Common myeloid progenitor, CD34-positive (primary cell): ENCODE data around the gene CIT.

Experiments used
- CTCF ChIA-PET: fragments of 350-600 bp; sonication (Branson Sonifier 250); formaldehyde crosslinking; loops from one replicate; lab custom pipeline; 2021; ENCODE audit warnings: antibody characterized with exemption; lab: Charles Lee
- POLR2A ChIA-PET: fragments of 350-600 bp; sonication (Branson Sonifier 250); formaldehyde crosslinking; loops from one replicate; lab custom pipeline; 2021; ENCODE audit warnings: antibody characterized with exemption; lab: Charles Lee
- DNase-seq, 3 donors: peaks; one replicate each; pipeline versions ENCODE4 v3.0.0 to v3.0.0-alpha.2; 2013
- H3K27ac ChIP-seq, 2 experiments: 1 replicate in 1 of 2; 2 replicates in 1 of 2; pipeline ENCODE4 v1.7.0; 2013; ENCODE audit warnings: inconsistent platforms in 2 of 2, low read length in 2 of 2, mild to moderate bottlenecking in 2 of 2, low read depth in 1 of 2, moderate library complexity in 1 of 2; ENCODE audit not compliant: severe bottlenecking in 2 of 2, insufficient read depth in 1 of 2, poor library complexity in 1 of 2
- H3K27me3 ChIP-seq, 5 experiments: replicated peaks in 2 of 5; 1 replicate in 3 of 5; 2 replicates in 2 of 5; pipeline versions ENCODE4 v1.6.1 to v1.7.0; 2013; ENCODE audit warnings: low read length in 4 of 5, mild to moderate bottlenecking in 2 of 5, moderate library complexity in 2 of 5, inconsistent platforms in 1 of 5; ENCODE audit not compliant: insufficient read depth in 5 of 5, control insufficient read depth in 4 of 5
- H3K36me3 ChIP-seq, 4 experiments: 1 replicate in 2 of 4; 2 replicates in 2 of 4; pipeline versions ENCODE4 v1.6.1 to v1.7.0; 2013; ENCODE audit warnings: low read length in 3 of 4, control low read depth in 1 of 4, mild to moderate bottlenecking in 1 of 4; ENCODE audit not compliant: control insufficient read depth in 4 of 4, insufficient read depth in 4 of 4
- H3K4me1 ChIP-seq, 4 experiments: 1 replicate in 3 of 4; 2 replicates in 1 of 4; pipeline versions ENCODE4 v1.6.1 to v1.7.1; 2013; ENCODE audit warnings: low read length in 3 of 4, mild to moderate bottlenecking in 3 of 4, control low read depth in 1 of 4, inconsistent platforms in 1 of 4, moderate library complexity in 1 of 4; ENCODE audit not compliant: control insufficient read depth in 4 of 4, insufficient read depth in 4 of 4; ENCODE audit errors: control extremely low read depth in 1 of 4
- H3K4me3 ChIP-seq, 7 experiments: 1 replicate in 4 of 7; 2 replicates in 3 of 7; pipeline versions ENCODE4 v1.5.1 to v1.7.0; 2013; ENCODE audit warnings: mild to moderate bottlenecking in 7 of 7, low read length in 6 of 7, moderate library complexity in 6 of 7, inconsistent platforms in 2 of 7, low read depth in 2 of 7, control low read depth in 1 of 7; ENCODE audit not compliant: insufficient read depth in 4 of 7, control insufficient read depth in 1 of 7; ENCODE audit errors: extremely low read depth in 1 of 7
- H3K9me3 ChIP-seq, 5 experiments: 1 replicate in 4 of 5; 2 replicates in 1 of 5; pipeline versions ENCODE4 v1.6.1 to v1.7.1; 2013; ENCODE audit warnings: low read length in 4 of 5, mild to moderate bottlenecking in 2 of 5, inconsistent platforms in 1 of 5, low read depth in 1 of 5, moderate library complexity in 1 of 5; ENCODE audit not compliant: control insufficient read depth in 4 of 5, insufficient read depth in 2 of 5; ENCODE audit errors: control extremely low read depth in 1 of 5
- WGBS: methylation state at CpG from one replicate; pipeline ENCODE4 v1.1.5; 2013; ENCODE audit not compliant: insufficient coverage; 5-methylcytosine and 5-hydroxymethylcytosine counted together

CIT gene

GRCh38 chr12:119772431-119772830, 104.7 kb downstream of the CIT start:
- no peaks in the 10 kb centered on the region for H3K9me3 ChIP-seq
- DNase-seq: no peak
- ChIA-PET POLR2A (no interaction called here), CTCF (no interaction called here)
- peaks cover 18 to 62% (median 34%) of the 10 kb centered on the region in 4 experiments for H3K36me3 ChIP-seq
- no peaks in the 10 kb centered on the region for H3K27me3 ChIP-seq
- no peak overlapping the region for H3K4me3 ChIP-seq
- H3K4me1 ChIP-seq: no peaks in the 10 kb centered on the region
- WGBS: 100% methylated on average over 2 of the region's 4 CpGs
- H3K27ac ChIP-seq: no peak overlapping the region

- ChIA-PET POLR2A (no interaction called here), CTCF (no interaction called here)
- Histone ChIP-seq H3K9me3 (no peaks in the 10 kb centered on the region), H3K36me3 (peaks cover 14 to 65% (median 39%) of the 10 kb centered on the region in 4 experiments), H3K4me1 (no peaks in the 10 kb centered on the region), H3K27me3 (no peaks in the 10 kb centered on the region), H3K4me3 (no peak overlapping the region), H3K27ac (no peak overlapping the region)
- WGBS: 89% methylated on average over 3 of the region's 5 CpGs
- DNase-seq: no peak
Observed at GRCh38 chr12:119770146-119770545, 107.0 kb downstream of the CIT start.

- Histone ChIP-seq H3K27ac (no peak overlapping the region), H3K4me1 (no peaks in the 10 kb centered on the region), H3K36me3 (peaks cover 10 to 70% (median 43%) of the 10 kb centered on the region in 4 experiments), H3K4me3 (no peak overlapping the region), H3K9me3 (peaks cover 0 to 4% (median 0%) of the 10 kb centered on the region in 5 experiments), H3K27me3 (no peaks in the 10 kb centered on the region)
- POLR2A ChIA-PET: interaction anchor here (0.6 kb wide), 1 partner anchor 18 kb away, joined by 4 read pairs; no protein-coding TSS in a partner anchor
- 100% methylated on average over 1 of the region's 4 CpGs for WGBS
- DNase-seq: no peak
- CTCF ChIA-PET: interaction anchor here (1.0 to 1.2 kb wide), 2 partner anchors 18 to 182 kb away, joined by 3 read pairs; no protein-coding TSS in a partner anchor
Observed at GRCh38 chr12:119762619-119763018, 114.5 kb downstream of the CIT start.

- Histone ChIP-seq H3K4me1 (no peaks in the 10 kb centered on the region), H3K27me3 (no peaks in the 10 kb centered on the region), H3K9me3 (no peaks in the 10 kb centered on the region), H3K4me3 (no peak overlapping the region), H3K27ac (no peak overlapping the region), H3K36me3 (peaks cover 20 to 74% (median 47%) of the 10 kb centered on the region in 4 experiments)
- 100% methylated on average over 4 of the region's 4 CpGs for WGBS
- no peak for DNase-seq
- POLR2A ChIA-PET: no interaction called here
- CTCF ChIA-PET: interaction anchor here (0.8 kb wide), 1 partner anchor 21 kb away, joined by 3 read pairs; no protein-coding TSS in a partner anchor
Observed at GRCh38 chr12:119758722-119759121, 118.4 kb downstream of the CIT start.

- H3K9me3 ChIP-seq: no peaks in the 10 kb centered on the region
- POLR2A ChIA-PET: no interaction called here
Observed at GRCh38 chr12:119758234-119758633, 118.9 kb downstream of the CIT start.

GRCh38 chr12:119751961-119752360, 125.2 kb downstream of the CIT start:
- CTCF ChIA-PET: no interaction called here
- Histone ChIP-seq H3K4me3 (no peak overlapping the region), H3K27me3 (no peaks in the 10 kb centered on the region), H3K36me3 (peaks cover 19 to 72% (median 46%) of the 10 kb centered on the region in 4 experiments), H3K27ac (no peak overlapping the region), H3K4me1 (no peaks in the 10 kb centered on the region), H3K9me3 (peaks cover 0 to 1% (median 0%) of the 10 kb centered on the region in 5 experiments)
- POLR2A ChIA-PET: interaction anchor here (0.5 to 0.6 kb wide), 2 partner anchors 30 to 212 kb away, joined by 3 read pairs; no protein-coding TSS in a partner anchor
- no peak for DNase-seq
- WGBS: 98% methylated on average over 9 of the region's 9 CpGs

More at GRCh38 chr12:119758234-119758633, 118.9 kb downstream of the CIT start:
- Histone ChIP-seq H3K4me1 (no peaks in the 10 kb centered on the region), H3K36me3 (peaks cover 17 to 69% (median 43%) of the 10 kb centered on the region in 4 experiments), H3K27ac (no peak overlapping the region), H3K27me3 (no peaks in the 10 kb centered on the region), H3K4me3 (no peak overlapping the region)
- DNase-seq: no peak
- no CpG with 5 or more reads among the region's 2 CpGs for WGBS
- CTCF ChIA-PET: interaction anchor here (0.8 kb wide), 1 partner anchor 22 kb away, joined by 3 read pairs; no protein-coding TSS in a partner anchor

GRCh38 chr12:119749666-119750065, 127.5 kb downstream of the CIT start:
- no peak overlapping the region for H3K27ac ChIP-seq
- no peaks in the 10 kb centered on the region for H3K4me1 ChIP-seq
- WGBS: 100% methylated on average over 4 of the region's 4 CpGs
- no peak overlapping the region for H3K4me3 ChIP-seq
- ChIA-PET CTCF (no interaction called here), POLR2A (no interaction called here)
- H3K36me3 ChIP-seq: peaks cover 18 to 66% (median 44%) of the 10 kb centered on the region in 4 experiments
- no peaks in the 10 kb centered on the region for H3K27me3 ChIP-seq
- peaks cover 3 to 16% (median 4%) of the 10 kb centered on the region in 5 experiments for H3K9me3 ChIP-seq
- DNase-seq: no peak
